HG02884 (cell line): ENCODE measurements around the gene SGSM2.

ENCODE experiments used
- ATAC-seq: cut with Tn5 transposase; IDR thresholded peaks from one replicate; pipeline ENCODE4 v1.9.1; 2021; ENCODE audit warnings: mild to moderate bottlenecking, moderate library complexity; ENCODE audit not compliant: unreplicated experiment

Gene SGSM2

DNA sequence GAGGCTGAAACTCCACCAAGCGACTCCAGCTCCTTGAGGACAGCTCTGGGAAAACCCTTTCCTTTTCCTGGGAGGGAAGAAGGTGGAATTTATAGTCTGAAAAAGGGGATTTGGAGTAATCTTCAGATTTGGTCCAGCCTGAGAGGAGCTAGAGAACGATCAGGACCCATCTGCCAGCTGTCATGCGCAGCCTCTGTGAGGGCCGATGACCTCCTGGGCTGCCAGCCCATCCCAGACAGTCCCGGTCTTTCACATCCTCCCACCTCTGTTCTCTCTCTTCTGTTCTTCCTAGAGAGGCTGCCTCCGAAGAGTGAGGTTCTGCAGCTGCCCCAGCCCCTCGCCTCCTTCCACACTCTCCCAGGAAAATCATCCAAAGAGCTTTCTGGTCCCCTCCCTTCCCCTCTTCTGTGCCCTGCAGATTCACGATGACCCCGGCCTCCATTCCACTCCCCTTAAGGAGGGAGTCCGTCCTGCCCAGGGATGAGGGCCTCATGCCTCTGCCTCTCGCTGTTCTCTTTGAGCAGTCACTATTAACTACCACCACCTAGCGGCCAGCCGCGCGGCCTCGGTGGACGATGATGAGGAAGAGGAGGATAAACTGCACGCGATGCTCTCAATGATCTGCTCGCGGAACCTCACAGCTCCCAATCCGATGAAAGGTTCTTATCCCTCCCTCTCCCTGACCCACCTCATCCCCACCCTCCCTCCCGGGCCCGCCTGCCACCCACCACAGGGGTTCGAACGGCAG, 29.6 kb downstream of the SGSM2 start:
- ATAC-seq, result no peak

DNA sequence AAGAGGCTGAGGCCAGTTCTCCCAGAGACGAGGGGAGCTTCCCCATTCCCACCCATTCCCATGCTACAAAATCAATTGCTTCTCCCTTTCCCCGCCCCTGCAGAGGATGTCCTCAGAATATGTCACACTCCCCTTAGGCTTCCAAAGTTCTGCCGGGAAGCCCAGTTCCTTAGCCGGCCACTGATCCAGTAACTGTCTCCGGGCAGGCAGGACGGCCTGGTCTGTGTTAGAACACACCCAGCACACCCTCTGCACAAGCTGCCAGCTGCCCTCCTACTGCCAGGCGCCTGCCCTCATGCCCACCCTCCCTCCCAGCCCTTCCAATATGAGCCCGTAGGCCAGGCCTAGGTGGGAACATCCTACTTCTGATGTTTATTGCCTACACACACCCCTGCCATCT, 31.1 kb downstream of the SGSM2 start:
- ATAC-seq, result no peak

- ATAC-seq, result no peak
These were observed 31.7 kb downstream of the SGSM2 start for GRCh38 chr17:2369039-2369438.

GRCh38 chr17:2369551-2370210, 32.4 kb downstream of the SGSM2 start:
- no peak for ATAC-seq

- ATAC-seq, result no peak
These were observed 32.9 kb downstream of the SGSM2 start for GRCh38 chr17:2370211-2370589.

GRCh38 chr17:2371183-2372130, 34.2 kb downstream of the SGSM2 start:
- no peak for ATAC-seq

DNA sequence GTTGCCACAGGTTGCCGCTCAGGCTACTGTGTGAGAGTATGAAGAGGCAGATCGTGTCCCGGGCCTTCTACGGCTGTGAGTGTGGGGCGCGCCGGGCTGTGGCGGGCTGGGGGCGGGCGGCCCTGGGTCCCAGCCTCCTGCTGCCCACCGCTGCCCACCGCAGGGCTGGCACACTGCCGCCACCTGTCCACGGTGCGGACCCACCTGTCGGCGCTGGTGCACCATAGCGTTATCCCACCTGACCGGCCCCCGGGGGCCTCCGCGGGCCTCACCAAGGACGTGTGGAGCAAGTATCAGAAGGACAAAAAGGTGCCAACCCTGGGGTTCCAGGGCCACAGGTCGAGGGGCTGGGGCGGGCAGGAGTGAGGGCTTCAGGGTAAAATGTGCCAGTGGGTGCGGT, 34.9 kb downstream of the SGSM2 start:
- no peak for ATAC-seq

DNA sequence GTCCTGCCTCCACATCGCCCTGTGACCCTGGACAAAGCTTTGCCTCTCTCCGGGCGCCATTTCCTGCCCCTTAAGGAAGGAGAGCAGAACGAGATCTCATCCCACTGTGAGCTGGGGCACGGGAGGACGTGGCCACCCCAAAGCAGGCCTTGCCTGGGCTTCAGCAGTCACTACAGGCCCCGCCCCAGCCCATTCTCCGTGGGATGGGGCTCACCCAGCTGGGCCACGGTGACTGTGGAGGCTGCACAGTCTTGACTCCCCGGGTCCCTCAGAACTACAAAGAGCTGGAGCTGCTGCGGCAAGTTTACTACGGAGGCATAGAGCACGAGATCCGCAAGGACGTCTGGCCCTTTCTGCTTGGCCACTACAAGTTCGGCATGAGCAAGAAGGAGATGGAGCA, 35.4 kb downstream of the SGSM2 start:
- no peak for ATAC-seq

DNA sequence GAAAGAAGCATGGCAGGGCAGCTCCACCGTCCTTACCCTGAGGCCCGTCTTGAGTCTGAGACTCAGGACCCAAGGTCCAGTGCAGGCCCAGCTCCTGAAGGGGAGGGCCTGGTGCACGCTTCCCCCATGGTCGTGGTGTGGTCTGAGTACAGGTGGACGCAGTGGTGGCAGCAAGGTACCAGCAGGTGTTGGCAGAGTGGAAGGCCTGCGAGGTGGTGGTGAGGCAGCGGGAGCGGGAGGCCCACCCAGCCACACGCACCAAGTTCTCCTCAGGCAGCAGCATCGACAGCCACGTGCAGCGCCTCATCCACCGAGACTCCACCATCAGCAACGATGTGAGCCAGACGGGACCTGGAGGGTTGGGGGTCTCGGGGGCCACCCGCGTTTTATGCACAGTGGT, 35.9 kb downstream of the SGSM2 start:
- ATAC-seq, result no peak

DNA sequence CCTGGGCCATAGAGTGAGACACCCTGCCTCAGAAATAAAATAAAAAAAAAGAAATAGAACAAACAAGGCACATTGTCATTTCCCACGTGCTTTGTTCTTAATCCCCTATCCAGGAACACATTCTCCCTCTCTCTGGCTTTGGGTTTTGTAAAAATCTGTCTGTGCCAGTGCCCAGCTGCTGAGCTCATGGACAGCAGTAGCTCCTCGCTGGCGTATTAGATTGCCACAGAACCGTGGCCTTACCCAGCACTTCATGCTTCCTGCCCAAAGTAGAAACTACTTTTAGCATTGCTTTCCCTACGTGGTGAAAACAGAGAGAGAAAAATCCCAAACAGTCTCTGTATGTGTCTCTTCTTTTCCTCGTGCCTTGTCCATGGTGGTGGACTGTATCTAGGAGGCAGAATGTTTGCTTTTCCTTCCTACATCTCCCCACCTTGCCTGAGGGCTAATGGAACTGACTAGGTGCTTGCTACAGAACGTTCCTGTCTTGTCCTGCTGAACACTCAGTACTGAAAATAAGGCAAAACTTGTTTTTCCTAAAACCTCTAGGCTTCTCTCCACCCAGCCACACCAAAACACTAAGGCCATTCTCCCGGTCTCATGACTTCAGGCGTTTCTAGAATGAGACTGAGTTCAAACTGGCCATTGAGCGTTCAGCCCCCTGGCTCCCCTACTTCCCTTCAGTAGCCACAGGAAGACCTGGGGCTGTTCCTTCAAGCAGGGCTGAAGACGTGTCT, 37.4 kb downstream of the SGSM2 start:
- ATAC-seq, result no peak

DNA sequence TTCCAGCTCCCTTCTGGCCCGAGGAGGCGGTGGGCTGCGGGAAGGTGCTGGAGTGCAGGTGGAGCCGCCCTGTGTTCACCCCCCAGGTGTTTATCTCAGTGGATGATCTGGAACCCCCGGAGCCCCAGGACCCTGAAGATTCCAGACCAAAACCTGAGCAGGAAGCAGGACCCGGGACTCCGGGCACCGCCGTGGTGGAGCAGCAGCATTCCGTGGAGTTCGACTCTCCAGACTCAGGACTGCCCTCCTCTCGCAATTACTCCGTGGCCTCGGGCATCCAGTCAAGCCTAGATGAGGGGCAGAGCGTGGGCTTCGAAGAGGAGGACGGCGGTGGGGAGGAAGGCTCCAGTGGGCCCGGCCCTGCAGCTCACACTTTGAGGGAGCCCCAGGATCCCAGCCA, 38.1 kb downstream of the SGSM2 start:
- no peak for ATAC-seq

DNA sequence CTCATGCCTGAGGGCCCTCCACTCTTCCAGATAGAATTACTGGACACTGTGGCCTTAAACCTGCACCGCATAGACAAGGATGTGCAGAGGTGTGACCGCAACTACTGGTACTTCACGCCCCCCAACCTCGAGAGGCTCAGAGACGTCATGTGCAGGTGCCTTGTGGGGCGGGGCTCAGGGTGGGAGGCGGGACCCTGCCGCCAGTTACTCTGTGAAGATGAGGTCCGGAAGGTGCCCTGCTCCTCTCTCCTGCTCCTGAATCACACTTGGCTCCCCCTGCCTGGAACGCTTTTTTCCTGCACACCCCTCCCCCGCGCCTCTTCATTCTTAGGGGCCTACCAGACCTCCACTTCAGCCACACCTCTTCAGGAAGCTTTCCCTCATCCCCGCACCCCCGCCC, 38.8 kb downstream of the SGSM2 start:
- no peak for ATAC-seq

- ATAC-seq, result no peak
These were observed 40.4 kb downstream of the SGSM2 start for GRCh38 chr17:2377659-2378058.

- no peak for ATAC-seq
These were observed 41.6 kb downstream of the SGSM2 start for GRCh38 chr17:2378905-2379304.

- no peak for ATAC-seq
These were observed 42.4 kb downstream of the SGSM2 start for GRCh38 chr17:2379489-2380225.

GRCh38 chr17:2380226-2380922, 43.1 kb downstream of the SGSM2 start:
- no peak for ATAC-seq

- ATAC-seq, result no peak
These were observed 43.8 kb downstream of the SGSM2 start for GRCh38 chr17:2380950-2381649.

GRCh38 chr17:2383628-2384167, 46.4 kb downstream of the SGSM2 start:
- no peak for ATAC-seq
